H9 (cell line): ENCODE results near the gene PARP9. TPM values are rescaled to one million over a fixed set of nuclear protein-coding genes. Genes with fewer than 3 reads are reported as not detected.

Experiments
- DNase-seq: peaks from one replicate; pipeline ENCODE4 v3.0.0-alpha.2; 2017
- H2AFZ ChIP-seq: one replicate; pipeline ENCODE4 v1.6.1; 2013; ENCODE audit warnings: mild to moderate bottlenecking, low read length, control low read depth, moderate library complexity
- H2AK5ac ChIP-seq: 2 replicates; pipeline ENCODE4 v1.6.1; 2013; ENCODE audit warnings: low read length, control low read depth, mixed read lengths; ENCODE audit not compliant: insufficient read length
- H2BK120ac ChIP-seq: one replicate; pipeline ENCODE4 v1.6.1; 2013; ENCODE audit warnings: low read depth, mild to moderate bottlenecking, low read length, control low read depth, inconsistent platforms; ENCODE audit not compliant: poor library complexity, severe bottlenecking
- H2BK12ac ChIP-seq: 2 replicates; pipeline ENCODE4 v1.6.1; 2013; ENCODE audit warnings: low read length, control low read depth, mixed read lengths, low read depth; ENCODE audit not compliant: insufficient read length
- H2BK15ac ChIP-seq: 2 replicates; pipeline ENCODE4 v1.6.1; 2013; ENCODE audit warnings: low read depth, low read length, control low read depth
- H2BK20ac ChIP-seq: one replicate; pipeline ENCODE4 v1.6.1; 2013; ENCODE audit warnings: low read depth, mild to moderate bottlenecking, low read length, control low read depth, inconsistent platforms; ENCODE audit not compliant: poor library complexity, severe bottlenecking
- H2BK5ac ChIP-seq: 2 replicates; pipeline ENCODE4 v1.6.1; 2013; ENCODE audit warnings: low read length, control low read depth, mixed read lengths; ENCODE audit not compliant: insufficient read length
- H3K14ac ChIP-seq: 2 replicates; pipeline ENCODE4 v1.6.1; 2013; ENCODE audit warnings: low read length, control low read depth; ENCODE audit not compliant: insufficient read depth
- H3K18ac ChIP-seq: 2 replicates; pipeline ENCODE4 v1.6.1; 2013; ENCODE audit warnings: low read depth, mild to moderate bottlenecking, mixed read lengths, low read length, control low read depth; ENCODE audit not compliant: insufficient read length
- H3K23ac ChIP-seq: 2 replicates; pipeline ENCODE4 v1.6.1; 2013; ENCODE audit warnings: low read length, control low read depth, mixed read lengths, low read depth; ENCODE audit not compliant: insufficient read length
- H3K23me2 ChIP-seq: 2 replicates; pipeline ENCODE4 v1.6.1; 2013; ENCODE audit warnings: low read depth, mild to moderate bottlenecking, mixed read lengths, low read length, control low read depth; ENCODE audit not compliant: insufficient read length, poor library complexity, severe bottlenecking
- H3K27ac ChIP-seq: 2 replicates; pipeline ENCODE4 v1.5.1; 2013; ENCODE audit warnings: low read length, control low read depth, mixed read lengths, low read depth; ENCODE audit not compliant: insufficient read length
- H3K27me3 ChIP-seq: 2 replicates; pipeline ENCODE4 v1.6.1; 2013; ENCODE audit warnings: low read length, control low read depth, inconsistent platforms; ENCODE audit not compliant: insufficient read depth
- H3K4ac ChIP-seq: 2 replicates; pipeline ENCODE4 v1.6.1; 2013; ENCODE audit warnings: low read depth, mild to moderate bottlenecking, control low read depth, inconsistent platforms, low read length, moderate library complexity
- H3K4me1 ChIP-seq: 2 replicates; pipeline ENCODE4 v1.6.1; 2013; ENCODE audit warnings: low read length, control low read depth, inconsistent platforms; ENCODE audit not compliant: insufficient read depth
- H3K4me2 ChIP-seq: 2 replicates; pipeline ENCODE4 v1.6.1; 2013; ENCODE audit warnings: low read length, control low read depth, mixed read lengths; ENCODE audit not compliant: insufficient read length, insufficient read depth
- H3K56ac ChIP-seq: 2 replicates; pipeline ENCODE4 v1.6.1; 2013; ENCODE audit warnings: low read depth, mild to moderate bottlenecking, mixed read lengths, low read length, control low read depth; ENCODE audit not compliant: insufficient read length
- H3K79me1 ChIP-seq: 2 replicates; pipeline ENCODE4 v1.6.1; 2013; ENCODE audit warnings: low read depth, mild to moderate bottlenecking, moderate library complexity, low read length, control low read depth, inconsistent platforms; ENCODE audit not compliant: insufficient read depth, poor library complexity, severe bottlenecking
- H3K79me2 ChIP-seq: 2 replicates; pipeline ENCODE4 v1.6.1; 2013; ENCODE audit warnings: low read length, control low read depth, inconsistent platforms; ENCODE audit not compliant: insufficient read depth
- H3K9ac ChIP-seq: 2 replicates; pipeline ENCODE4 v1.6.1; 2013; ENCODE audit warnings: low read length, control low read depth, mixed read lengths; ENCODE audit not compliant: insufficient read length; ENCODE audit errors: extremely low read depth
- H3K9me3 ChIP-seq: one replicate; pipeline ENCODE4 v1.6.1; 2013; ENCODE audit warnings: low read depth, low read length, inconsistent platforms; ENCODE audit not compliant: control insufficient read depth
- H3T11ph ChIP-seq: one replicate; pipeline ENCODE4 v1.6.1; 2013; ENCODE audit warnings: mild to moderate bottlenecking, low read length, control low read depth, inconsistent platforms
- H4K20me1 ChIP-seq: one replicate; pipeline ENCODE4 v1.6.1; 2013; ENCODE audit not compliant: control insufficient read depth, insufficient read length, insufficient read depth
- H4K5ac ChIP-seq: 2 replicates; pipeline ENCODE4 v1.6.1; 2013; ENCODE audit warnings: low read depth, mild to moderate bottlenecking, mixed read lengths, low read length, control low read depth; ENCODE audit not compliant: insufficient read length
- H4K8ac ChIP-seq: replicated peaks from 2 replicates; pipeline ENCODE4 v1.6.1; 2013; ENCODE audit warnings: low read length, control low read depth, mixed read lengths, low read depth; ENCODE audit not compliant: insufficient read length
- H4K91ac ChIP-seq: 2 replicates; pipeline ENCODE4 v1.6.1; 2013; ENCODE audit warnings: low read depth, mild to moderate bottlenecking, moderate library complexity, mixed read lengths, low read length, control low read depth; ENCODE audit not compliant: insufficient read length
- H3K27ac Mint-ChIP-seq, 3 experiments: 2 replicates in 2 of 3; 3 replicates in 1 of 3; pipeline ENCODE4 v1.8.0; 2020 to 2021; ENCODE audit warnings: mixed read lengths in 3 of 3, mild to moderate bottlenecking in 1 of 3, moderate library complexity in 1 of 3
- H3K27me3 Mint-ChIP-seq: 2 replicates; pipeline ENCODE4 v1.8.0; 2021; ENCODE audit warnings: low read depth, mild to moderate bottlenecking, moderate library complexity, mixed read lengths
- H3K36me3 Mint-ChIP-seq, 3 experiments: 2 replicates in 2 of 3; 3 replicates in 1 of 3; pipeline ENCODE4 v1.8.0; 2020 to 2021; ENCODE audit warnings: low read depth in 3 of 3, mixed read lengths in 3 of 3; ENCODE audit not compliant: insufficient read depth in 1 of 3
- H3K4me1 Mint-ChIP-seq, 2 experiments: 2 replicates each; pipeline ENCODE4 v1.8.0; 2020; ENCODE audit warnings: mixed read lengths in 2 of 2
- H3K4me3 Mint-ChIP-seq, 2 experiments: 2 replicates in 1 of 2; 3 replicates in 1 of 2; pipeline ENCODE4 v1.8.0; 2020 to 2021; ENCODE audit warnings: mild to moderate bottlenecking in 2 of 2, mixed read lengths in 2 of 2, moderate library complexity in 1 of 2
- H3K9me3 Mint-ChIP-seq, 2 experiments: 2 replicates in 1 of 2; 3 replicates in 1 of 2; pipeline ENCODE4 v1.8.0; 2020; ENCODE audit warnings: mild to moderate bottlenecking in 2 of 2, mixed read lengths in 2 of 2, moderate library complexity in 1 of 2
- CTCF ChIP-seq: fragments of 200-600 bp; sonication (generic); conservative IDR thresholded peaks from 3 replicates; pipeline ENCODE4 v1.8.0; 2021; ENCODE audit warnings: antibody characterized with exemption, mild to moderate bottlenecking
- WGBS: extraction: QIAGEN DNeasy Blood & Tissue Kit; methylation state at CpG from one replicate; pipeline ENCODE4 v1.1.7; 2013; ENCODE audit warnings: missing lambda C conversion rate, low lambda C conversion rate, mixed read lengths; ENCODE audit not compliant: insufficient read length; ENCODE audit errors: extremely low coverage; 5-methylcytosine and 5-hydroxymethylcytosine counted together
- total RNA-seq: library from RNA; stranded (reverse); gene quantifications from 2 replicates; pipeline ENCODE4 v1.2.1, GENCODE V29; 2021

The PARP9 gene
- total RNA-seq, 1 experiment from 2014 or later, result 3.4 TPM

DNA sequence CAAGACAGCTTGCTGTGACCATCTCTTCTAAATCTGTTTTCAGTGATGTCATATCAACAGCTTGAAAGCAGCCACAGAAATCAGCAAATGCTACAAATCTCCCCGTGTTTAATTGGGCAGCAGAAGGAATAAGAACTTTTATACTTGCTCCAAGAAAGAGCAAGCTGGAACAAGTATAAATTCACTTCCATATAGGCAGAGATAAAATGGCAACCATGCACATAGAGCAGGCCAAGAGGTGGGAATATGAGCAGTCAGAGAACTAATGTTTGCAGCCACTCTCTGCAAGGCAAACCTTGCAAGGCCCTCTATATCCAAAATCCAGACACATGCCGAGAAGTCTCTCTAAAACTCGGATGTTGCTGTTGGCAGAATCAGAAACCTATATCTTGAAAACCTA is 16.0 kb downstream of the PARP9 start:
- Histone ChIP-seq H3K4ac (no peak overlapping the region), H3K9ac (no peak overlapping the region), H4K91ac (no peak overlapping the region), H2BK15ac (no peak overlapping the region), H3T11ph (no peak overlapping the region), H4K8ac (no peak overlapping the region), H3K27me3 (no peaks in the 10 kb centered on the region), H3K14ac (no peak overlapping the region), H3K4me1 (no peaks in the 10 kb centered on the region; the same call in 1 of the 2 replicates), H3K23me2 (no peaks in the 10 kb centered on the region), H2BK20ac (no peak overlapping the region), H3K4me2 (no peak overlapping the region), H3K79me2 (no peaks in the 10 kb centered on the region), H3K79me1 (no peaks in the 10 kb centered on the region), H4K20me1 (no peaks in the 10 kb centered on the region), H3K9me3 (no peaks in the 10 kb centered on the region), H3K27ac (no peak overlapping the region), H2AFZ (no peak overlapping the region), H2BK120ac (no peak overlapping the region), H4K5ac (no peak overlapping the region), H3K18ac (no peak overlapping the region), H3K56ac (no peak overlapping the region), H2BK5ac (no peak overlapping the region), H2BK12ac (no peak overlapping the region), H3K23ac (no peak overlapping the region), H2AK5ac (no peak overlapping the region)
- Mint-ChIP-seq H3K9me3 (no peaks in the 10 kb centered on the region), H3K27ac (no peak overlapping the region), H3K4me3 (no peak overlapping the region), H3K4me1 (peaks cover under 1 to 3% of the 10 kb centered on the region in 2 experiments), H3K27me3 (no peaks in the 10 kb centered on the region), H3K36me3 (peaks cover 0 to 3% (median 0%) of the 10 kb centered on the region in 3 experiments; a peak in 1 of 7 replicates)
- WGBS, result no CpG with 5 or more reads among the region's 3 CpGs
- no peak for TF ChIP-seq CTCF
- no peak for DNase-seq
